ENCODE results near the gene AMPD2. TPM values are rescaled to one million over a fixed set of nuclear protein-coding genes. Genes with fewer than 3 reads are reported as not detected.

Gene AMPD2
- total and polyA plus RNA-seq, 9 of the 15 experiments (the other 6 are each of a cell fraction or from before 2014, with no cell fraction given) = 2.0 to 77.7 (median 28.2) TPM

- TF ChIP-seq, protein P1, sequence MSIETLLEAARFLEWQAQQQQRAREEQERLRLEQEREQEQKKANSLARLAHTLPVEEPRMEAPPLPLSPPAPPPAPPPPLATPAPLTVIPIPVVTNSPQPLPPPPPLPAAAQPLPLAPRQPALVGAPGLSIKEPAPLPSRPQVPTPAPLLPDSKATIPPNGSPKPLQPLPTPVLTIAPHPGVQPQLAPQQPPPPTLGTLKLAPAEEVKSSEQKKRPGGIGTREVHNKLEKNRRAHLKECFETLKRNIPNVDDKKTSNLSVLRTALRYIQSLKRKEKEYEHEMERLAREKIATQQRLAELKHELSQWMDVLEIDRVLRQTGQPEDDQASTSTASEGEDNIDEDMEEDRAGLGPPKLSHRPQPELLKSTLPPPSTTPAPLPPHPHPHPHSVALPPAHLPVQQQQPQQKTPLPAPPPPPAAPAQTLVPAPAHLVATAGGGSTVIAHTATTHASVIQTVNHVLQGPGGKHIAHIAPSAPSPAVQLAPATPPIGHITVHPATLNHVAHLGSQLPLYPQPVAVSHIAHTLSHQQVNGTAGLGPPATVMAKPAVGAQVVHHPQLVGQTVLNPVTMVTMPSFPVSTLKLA (conservative IDR thresholded peaks at IDR 0.05) = no peak
- TF ChIP-seq E2F3 (CRISPR knock-in tag; IDR thresholded peaks at IDR 0.05) = no peak
- no peak for TF ChIP-seq EHMT2 (IDR thresholded peaks at IDR 0.05)
- TF ChIP-seq, protein P2, sequence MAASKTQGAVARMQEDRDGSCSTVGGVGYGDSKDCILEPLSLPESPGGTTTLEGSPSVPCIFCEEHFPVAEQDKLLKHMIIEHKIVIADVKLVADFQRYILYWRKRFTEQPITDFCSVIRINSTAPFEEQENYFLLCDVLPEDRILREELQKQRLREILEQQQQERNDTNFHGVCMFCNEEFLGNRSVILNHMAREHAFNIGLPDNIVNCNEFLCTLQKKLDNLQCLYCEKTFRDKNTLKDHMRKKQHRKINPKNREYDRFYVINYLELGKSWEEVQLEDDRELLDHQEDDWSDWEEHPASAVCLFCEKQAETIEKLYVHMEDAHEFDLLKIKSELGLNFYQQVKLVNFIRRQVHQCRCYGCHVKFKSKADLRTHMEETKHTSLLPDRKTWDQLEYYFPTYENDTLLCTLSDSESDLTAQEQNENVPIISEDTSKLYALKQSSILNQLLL (CRISPR knock-in tag; IDR thresholded peaks at IDR 0.05; ENCODE audit: borderline replicate concordance) = no peak
- no peak for TF ChIP-seq NCOA2 (IDR thresholded peaks at IDR 0.05; ENCODE audit: partially characterized antibody in 2 of 2)
- TF ChIP-seq CREBBP (IDR thresholded peaks at IDR 0.05; ENCODE audit: low read depth, low read length) = no peak
- TF ChIP-seq HMBOX1 (IDR thresholded peaks at IDR 0.05) = no peak
- no peak for TF ChIP-seq ZKSCAN1 (IDR thresholded peaks at IDR 0.05; ENCODE audit: low read depth, low read length)
- TF ChIP-seq SETDB1 (IDR thresholded peaks at IDR 0.05; ENCODE audit: low read length) = no peak
- TF ChIP-seq ZNF384 (IDR thresholded peaks at IDR 0.05; ENCODE audit: low read depth, low read length) = no peak
- TF ChIP-seq, protein P3, sequence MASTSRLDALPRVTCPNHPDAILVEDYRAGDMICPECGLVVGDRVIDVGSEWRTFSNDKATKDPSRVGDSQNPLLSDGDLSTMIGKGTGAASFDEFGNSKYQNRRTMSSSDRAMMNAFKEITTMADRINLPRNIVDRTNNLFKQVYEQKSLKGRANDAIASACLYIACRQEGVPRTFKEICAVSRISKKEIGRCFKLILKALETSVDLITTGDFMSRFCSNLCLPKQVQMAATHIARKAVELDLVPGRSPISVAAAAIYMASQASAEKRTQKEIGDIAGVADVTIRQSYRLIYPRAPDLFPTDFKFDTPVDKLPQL (IDR thresholded peaks at IDR 0.05; ENCODE audit: extremely low read depth, insufficient read length) = no peak
- no peak for TF ChIP-seq MEIS2 (IDR thresholded peaks at IDR 0.05; ENCODE audit: partially characterized antibody)
- TF ChIP-seq CTCFL (IDR thresholded peaks at IDR 0.05; ENCODE audit: borderline replicate concordance, insufficient read depth, low read depth, low read length, poor library complexity, severe bottlenecking) = peak; percentile 67
- TF ChIP-seq HDAC2 (IDR thresholded peaks at IDR 0.05) = no peak
- TF ChIP-seq, protein P4, sequence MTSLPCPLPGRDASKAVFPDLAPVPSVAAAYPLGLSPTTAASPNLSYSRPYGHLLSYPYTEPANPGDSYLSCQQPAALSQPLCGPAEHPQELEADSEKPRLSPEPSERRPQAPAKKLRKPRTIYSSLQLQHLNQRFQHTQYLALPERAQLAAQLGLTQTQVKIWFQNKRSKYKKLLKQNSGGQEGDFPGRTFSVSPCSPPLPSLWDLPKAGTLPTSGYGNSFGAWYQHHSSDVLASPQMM (CRISPR knock-in tag; IDR thresholded peaks at IDR 0.05) = no peak
- TF ChIP-seq, protein P5, sequence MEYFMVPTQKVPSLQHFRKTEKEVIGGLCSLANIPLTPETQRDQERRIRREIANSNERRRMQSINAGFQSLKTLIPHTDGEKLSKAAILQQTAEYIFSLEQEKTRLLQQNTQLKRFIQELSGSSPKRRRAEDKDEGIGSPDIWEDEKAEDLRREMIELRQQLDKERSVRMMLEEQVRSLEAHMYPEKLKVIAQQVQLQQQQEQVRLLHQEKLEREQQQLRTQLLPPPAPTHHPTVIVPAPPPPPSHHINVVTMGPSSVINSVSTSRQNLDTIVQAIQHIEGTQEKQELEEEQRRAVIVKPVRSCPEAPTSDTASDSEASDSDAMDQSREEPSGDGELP (CRISPR knock-in tag; IDR thresholded peaks at IDR 0.05; ENCODE audit: borderline replicate concordance) = peak; percentile 60; the same call in 1 of the 2 replicates
- TF ChIP-seq ZNF12 (CRISPR knock-in tag; IDR thresholded peaks at IDR 0.05) = no peak
- TF ChIP-seq ETS2 (tag; IDR thresholded peaks at IDR 0.05; ENCODE audit: borderline replicate concordance, poor library complexity, severe bottlenecking) = no peak
- no peak for TF ChIP-seq DACH1 (IDR thresholded peaks at IDR 0.05; ENCODE audit: partially characterized antibody)
Measured at GRCh38 chr1:109640285-109640865, 20.7 kb downstream of the AMPD2 start (continued).
